HUES64 (cell line): ENCODE data around the gene PTPRN2.

Experiments
- H3K27ac ChIP-seq: 2 replicates; pipeline ENCODE4 v1.7.0; 2013; ENCODE audit warnings: low read depth, low read length, inconsistent platforms
- H3K27me3 ChIP-seq: 2 replicates; pipeline ENCODE4 v1.6.1; 2013; ENCODE audit warnings: mild to moderate bottlenecking, low read length; ENCODE audit not compliant: insufficient read depth
- H3K36me3 ChIP-seq: 2 replicates; pipeline ENCODE4 v1.6.1; 2013; ENCODE audit warnings: mild to moderate bottlenecking, low read length; ENCODE audit not compliant: insufficient read depth
- H3K4me1 ChIP-seq: 2 replicates; pipeline ENCODE4 v1.6.1; 2013; ENCODE audit warnings: mild to moderate bottlenecking, low read length, moderate library complexity; ENCODE audit not compliant: insufficient read depth
- H3K4me3 ChIP-seq: 2 replicates; pipeline ENCODE4 v1.5.1; 2013; ENCODE audit warnings: mild to moderate bottlenecking, low read length, moderate library complexity
- H3K9ac ChIP-seq: 2 replicates; pipeline ENCODE4 v1.6.1; 2013; ENCODE audit warnings: mild to moderate bottlenecking, low read depth, low read length
- H3K9me3 ChIP-seq: 2 replicates; pipeline ENCODE4 v1.6.1; 2013; ENCODE audit warnings: low read depth, low read length; ENCODE audit not compliant: insufficient read depth
- WGBS: fragments of 150-250, 120-280 bp; methylation state at CpG from one replicate; pipeline ENCODE4 v1.1.7; 2013; ENCODE audit warnings: missing lambda C conversion rate; 5-methylcytosine and 5-hydroxymethylcytosine counted together

Gene PTPRN2

DNA sequence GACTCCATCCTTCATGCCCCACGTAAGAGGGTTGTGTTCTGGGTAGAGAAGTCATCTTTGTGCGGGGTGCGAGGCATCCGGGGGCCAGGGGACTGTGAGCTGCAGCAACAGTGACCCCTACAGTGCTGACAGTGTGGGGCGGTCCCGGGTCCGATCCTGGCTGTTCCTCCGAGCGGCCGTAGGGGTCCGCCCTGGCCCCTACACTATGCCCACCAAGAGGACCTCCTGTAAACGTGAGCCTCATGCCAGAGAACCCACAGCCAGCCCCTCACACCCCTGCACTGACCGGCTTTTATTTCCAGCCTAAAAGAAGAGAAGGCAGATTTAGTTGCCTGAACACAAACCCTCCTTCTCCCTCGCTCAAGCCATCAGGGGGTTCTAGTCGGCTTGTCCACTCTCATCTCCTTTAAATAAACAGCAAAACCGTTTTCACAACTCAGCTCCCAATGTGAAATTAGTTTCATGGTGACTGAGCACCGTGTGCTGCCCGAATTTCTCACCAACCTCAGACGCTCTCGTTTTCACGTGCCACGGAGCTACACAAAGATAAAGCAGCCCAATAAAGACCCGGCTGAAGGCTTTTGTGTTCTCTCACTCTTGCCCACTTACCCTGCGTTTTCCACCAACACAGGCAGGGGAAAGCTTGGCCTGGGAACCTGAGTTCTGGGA lies 588.6 kb downstream of the PTPRN2 start:
- Histone ChIP-seq H3K27me3 (no peaks in the 10 kb centered on the region), H3K9me3 (peaks cover 77% of the 10 kb centered on the region), H3K9ac (no peak overlapping the region), H3K36me3 (no peaks in the 10 kb centered on the region), H3K4me3 (no peak overlapping the region), H3K27ac (no peak overlapping the region), H3K4me1 (no peaks in the 10 kb centered on the region)
- 76% methylated on average over 24 of the region's 24 CpGs for WGBS

DNA sequence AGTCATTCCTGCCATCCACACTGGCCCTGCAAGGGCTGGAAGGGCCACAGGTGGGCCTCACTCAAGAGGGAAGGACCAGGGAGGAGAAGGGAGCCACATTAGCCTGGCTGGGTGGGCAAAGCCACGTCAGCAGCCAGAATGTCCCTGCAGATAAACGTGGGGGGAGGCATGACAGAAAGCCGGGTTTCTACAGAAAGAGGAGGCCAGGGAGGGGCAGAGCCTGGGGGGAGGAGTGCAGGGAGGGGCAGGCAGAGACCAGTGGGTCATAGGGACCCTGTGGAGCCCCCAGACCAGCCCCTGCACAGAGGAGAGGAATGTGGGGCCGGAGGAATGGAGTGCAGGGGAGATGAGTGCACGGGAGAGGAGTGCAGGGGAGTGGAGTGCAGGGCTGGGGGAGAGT lies 590.2 kb downstream of the PTPRN2 start:
- H3K27ac ChIP-seq = no peak overlapping the region
- H3K4me3 ChIP-seq = no peak overlapping the region
- peaks cover 80% of the 10 kb centered on the region for H3K9me3 ChIP-seq
- H3K27me3 ChIP-seq = no peaks in the 10 kb centered on the region
- no peak overlapping the region for H3K9ac ChIP-seq
- H3K4me1 ChIP-seq = no peaks in the 10 kb centered on the region
- H3K36me3 ChIP-seq = no peaks in the 10 kb centered on the region
- WGBS = 61% methylated on average over 5 of the region's 5 CpGs

DNA sequence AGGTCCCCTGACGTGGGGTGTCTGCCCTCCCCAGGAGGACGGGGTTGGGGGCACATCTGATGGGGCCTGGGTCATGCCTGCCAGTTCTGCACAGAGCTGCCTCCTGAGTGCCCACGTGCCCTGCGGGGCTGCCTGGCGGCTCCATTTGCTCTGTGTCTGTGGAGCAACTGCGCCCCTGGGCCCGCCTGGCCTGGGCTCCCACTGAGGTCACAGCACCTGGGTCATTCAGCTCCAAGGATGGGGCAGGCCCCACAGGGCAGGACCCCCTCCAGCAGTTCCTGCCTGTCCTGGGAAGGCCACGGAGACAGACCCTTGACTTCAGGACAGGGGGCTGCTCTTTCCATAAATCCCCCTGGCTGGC lies 590.6 kb downstream of the PTPRN2 start:
- no peak overlapping the region for H3K27ac ChIP-seq
- no peak overlapping the region for H3K4me3 ChIP-seq
- no peak overlapping the region for H3K9ac ChIP-seq
- H3K27me3 ChIP-seq = no peaks in the 10 kb centered on the region
- no peaks in the 10 kb centered on the region for H3K4me1 ChIP-seq
- H3K36me3 ChIP-seq = no peaks in the 10 kb centered on the region
- H3K9me3 ChIP-seq = peaks cover 80% of the 10 kb centered on the region
- WGBS = 89% methylated on average over 8 of the region's 8 CpGs

DNA sequence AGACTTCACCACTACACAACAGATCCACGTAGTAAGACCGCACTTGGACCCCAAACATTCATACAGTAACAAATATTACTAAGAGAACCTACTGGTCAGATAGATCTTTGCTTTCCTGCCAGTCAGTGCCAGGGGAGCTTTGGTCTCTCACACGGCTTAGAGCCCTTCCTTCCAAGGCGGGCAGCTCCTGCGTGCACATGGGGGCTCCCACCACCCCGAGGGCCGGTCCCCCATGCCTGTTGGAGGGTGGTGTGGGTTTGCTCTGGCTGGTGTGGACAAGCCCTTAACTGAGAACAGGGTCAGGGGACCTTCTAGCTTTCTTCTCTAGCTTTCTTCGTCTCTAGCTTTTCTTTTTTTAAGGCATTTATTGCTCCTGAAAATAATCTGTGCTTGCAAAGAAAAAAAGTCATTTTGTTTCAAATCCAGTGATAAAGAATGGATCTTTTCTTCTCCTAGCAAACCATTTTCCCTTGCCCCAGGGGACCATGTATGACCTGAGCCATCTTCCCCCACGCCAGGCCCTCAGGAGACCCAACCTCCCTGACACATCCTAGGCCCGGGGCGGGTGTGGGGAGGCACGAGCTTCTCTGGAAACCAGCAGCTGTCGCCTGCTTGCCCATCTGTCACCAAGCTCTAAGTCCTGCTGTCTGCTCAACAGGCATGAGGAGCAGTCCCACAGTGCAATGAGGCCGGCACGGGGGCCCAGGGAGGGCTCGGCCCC lies 591.1 kb downstream of the PTPRN2 start:
- Histone ChIP-seq H3K4me3 (no peak overlapping the region), H3K9ac (no peak overlapping the region), H3K27me3 (no peaks in the 10 kb centered on the region), H3K9me3 (peaks cover 80% of the 10 kb centered on the region), H3K27ac (no peak overlapping the region), H3K4me1 (no peaks in the 10 kb centered on the region), H3K36me3 (no peaks in the 10 kb centered on the region)
- 86% methylated on average over 16 of the region's 16 CpGs for WGBS

DNA sequence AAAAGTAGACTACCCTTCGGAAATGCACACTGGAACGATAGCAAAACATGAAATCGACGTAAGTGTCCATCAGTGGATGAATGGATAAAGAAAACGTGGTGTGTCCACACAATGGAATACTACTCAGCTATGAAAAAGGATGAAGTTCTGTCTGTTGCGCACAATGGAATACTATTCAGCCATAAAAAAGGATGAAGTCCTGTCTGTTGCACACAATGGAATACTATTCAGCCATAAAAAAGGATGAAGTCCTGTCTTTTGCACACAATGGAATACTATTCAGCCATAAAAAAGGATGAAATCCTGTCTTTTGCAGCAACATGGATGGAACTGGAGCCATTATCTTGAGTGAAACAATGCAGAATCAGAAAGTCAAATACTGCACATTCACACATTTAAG lies 591.8 kb downstream of the PTPRN2 start:
- H3K9me3 ChIP-seq = peaks cover 84% of the 10 kb centered on the region
- H3K4me1 ChIP-seq = no peaks in the 10 kb centered on the region
- H3K36me3 ChIP-seq = no peaks in the 10 kb centered on the region
- no peak overlapping the region for H3K9ac ChIP-seq
- H3K27ac ChIP-seq = no peak overlapping the region
- H3K27me3 ChIP-seq = no peaks in the 10 kb centered on the region
- 93% methylated on average over 6 of the region's 6 CpGs for WGBS
- H3K4me3 ChIP-seq = no peak overlapping the region

DNA sequence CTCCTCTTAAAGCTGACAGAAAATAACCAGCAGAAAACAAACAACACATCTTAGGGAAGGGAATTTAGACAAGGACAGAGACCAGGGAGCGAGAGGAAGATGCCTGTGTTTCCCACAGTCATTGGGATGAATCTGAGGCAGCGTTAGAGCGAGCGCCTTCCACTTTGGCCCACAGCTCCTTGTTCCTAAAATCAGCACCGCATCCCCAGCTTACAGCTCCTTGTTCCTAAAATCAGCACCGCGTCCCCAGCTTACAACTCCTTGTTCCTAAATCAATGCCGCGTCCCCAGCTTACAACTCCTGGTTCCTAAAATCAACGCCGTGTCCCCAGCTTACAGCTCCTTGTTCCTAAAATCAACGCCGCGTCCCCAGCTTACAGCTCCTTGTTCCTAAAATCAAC lies 593.3 kb downstream of the PTPRN2 start:
- H3K4me1 ChIP-seq = no peaks in the 10 kb centered on the region
- no peak overlapping the region for H3K27ac ChIP-seq
- no peak overlapping the region for H3K4me3 ChIP-seq
- H3K27me3 ChIP-seq = no peaks in the 10 kb centered on the region
- 88% methylated on average over 14 of the region's 14 CpGs for WGBS
- H3K9ac ChIP-seq = no peak overlapping the region
- H3K9me3 ChIP-seq = peaks cover 83% of the 10 kb centered on the region
- H3K36me3 ChIP-seq = no peaks in the 10 kb centered on the region

DNA sequence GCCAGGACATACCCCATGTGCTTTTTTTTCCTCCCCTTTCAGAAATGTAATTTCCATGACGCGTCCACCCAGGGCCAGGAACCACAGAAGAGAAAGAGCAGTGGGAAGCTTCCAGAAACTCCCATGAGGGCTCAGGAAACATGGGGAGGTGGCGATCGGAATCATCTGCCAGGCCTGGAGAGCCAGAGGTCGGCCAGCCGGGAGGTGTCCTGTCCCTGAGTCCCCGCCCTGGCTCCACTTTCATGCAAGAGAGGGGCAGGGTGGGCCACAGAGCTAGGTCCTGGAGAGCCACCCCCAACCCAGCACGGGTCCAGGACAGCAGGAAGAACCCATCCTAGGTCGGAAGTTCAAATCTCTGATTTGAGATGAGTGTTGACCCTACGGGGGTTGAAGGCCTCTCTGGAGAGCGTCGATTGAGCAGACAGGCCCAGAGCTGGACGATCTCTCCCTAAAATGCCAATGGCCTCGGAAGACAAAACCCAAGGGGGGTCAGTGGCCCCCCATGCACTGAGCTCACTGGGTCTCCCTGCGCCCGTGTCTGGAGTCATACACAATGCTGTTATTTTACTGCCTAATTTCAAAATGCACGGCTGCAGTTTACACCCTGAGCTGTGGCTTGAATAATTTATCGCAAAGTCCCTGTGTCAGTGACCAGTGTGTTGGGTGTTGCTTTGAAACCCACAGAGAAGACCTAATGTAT lies 594.1 kb downstream of the PTPRN2 start:
- Histone ChIP-seq H3K36me3 (no peaks in the 10 kb centered on the region), H3K9ac (no peak overlapping the region), H3K27ac (no peak overlapping the region), H3K4me1 (no peaks in the 10 kb centered on the region), H3K9me3 (peaks cover 82% of the 10 kb centered on the region), H3K4me3 (no peak overlapping the region), H3K27me3 (no peaks in the 10 kb centered on the region)
- WGBS = 91% methylated on average over 18 of the region's 18 CpGs

DNA sequence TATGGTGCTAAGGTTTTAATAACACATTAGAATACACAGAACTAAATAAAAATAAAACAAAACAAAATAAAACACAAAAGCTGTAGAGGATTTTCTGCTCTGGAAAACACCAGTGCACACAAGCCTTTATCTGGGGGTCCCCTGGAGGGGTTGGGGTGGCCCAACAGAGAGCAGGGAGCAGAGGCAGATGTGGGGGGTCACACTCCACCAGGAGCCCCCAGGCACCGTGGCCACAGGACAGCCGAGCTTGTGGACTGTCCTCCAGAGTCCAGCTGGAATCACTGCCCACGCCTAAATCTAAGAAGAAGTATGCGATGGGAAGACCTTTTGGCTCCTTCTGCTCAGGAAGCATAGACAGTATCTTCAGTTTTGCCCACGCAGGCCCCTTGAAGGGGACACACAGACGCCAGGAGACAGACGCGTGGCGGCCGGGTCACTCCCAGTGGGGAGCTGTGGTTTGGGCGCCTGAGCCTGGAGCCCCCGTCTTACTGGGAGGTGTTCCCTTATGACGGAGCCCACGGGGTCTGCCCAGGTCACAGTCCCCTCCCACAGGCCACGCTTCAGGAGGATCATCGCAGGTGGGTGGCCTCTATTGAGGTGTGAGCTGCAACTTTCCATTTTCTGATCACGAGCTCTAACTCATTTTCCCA lies 595.0 kb downstream of the PTPRN2 start:
- no peaks in the 10 kb centered on the region for H3K36me3 ChIP-seq
- H3K9ac ChIP-seq = no peak overlapping the region
- no peaks in the 10 kb centered on the region for H3K27me3 ChIP-seq
- no peak overlapping the region for H3K27ac ChIP-seq
- no peaks in the 10 kb centered on the region for H3K4me1 ChIP-seq
- 90% methylated on average over 17 of the region's 17 CpGs for WGBS
- no peak overlapping the region for H3K4me3 ChIP-seq
- H3K9me3 ChIP-seq = peaks cover 87% of the 10 kb centered on the region

DNA sequence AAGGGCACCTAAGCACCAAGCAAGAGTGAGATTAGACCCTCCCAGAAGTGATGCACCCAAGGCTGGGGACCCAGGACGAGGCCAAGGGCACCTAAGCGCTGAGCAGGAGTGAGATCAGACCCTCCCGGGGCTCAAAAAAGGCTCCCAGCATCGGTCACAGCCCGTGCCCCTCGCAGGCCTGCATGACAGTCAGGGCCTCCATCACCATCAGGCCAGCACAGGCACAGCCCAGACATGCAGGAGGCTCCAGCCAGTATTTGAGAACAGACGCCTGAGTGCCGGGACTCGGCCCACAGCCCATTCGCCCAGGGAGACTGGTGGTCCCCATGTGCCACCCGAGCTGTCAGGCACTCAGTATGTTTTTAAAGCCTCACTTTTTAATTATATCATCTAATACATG lies 595.9 kb downstream of the PTPRN2 start:
- Histone ChIP-seq H3K36me3 (no peaks in the 10 kb centered on the region), H3K27me3 (no peaks in the 10 kb centered on the region), H3K4me3 (no peak overlapping the region), H3K9me3 (peaks cover 87% of the 10 kb centered on the region), H3K27ac (no peak overlapping the region), H3K9ac (no peak overlapping the region), H3K4me1 (no peaks in the 10 kb centered on the region)
- 80% methylated on average over 11 of the region's 11 CpGs for WGBS

DNA sequence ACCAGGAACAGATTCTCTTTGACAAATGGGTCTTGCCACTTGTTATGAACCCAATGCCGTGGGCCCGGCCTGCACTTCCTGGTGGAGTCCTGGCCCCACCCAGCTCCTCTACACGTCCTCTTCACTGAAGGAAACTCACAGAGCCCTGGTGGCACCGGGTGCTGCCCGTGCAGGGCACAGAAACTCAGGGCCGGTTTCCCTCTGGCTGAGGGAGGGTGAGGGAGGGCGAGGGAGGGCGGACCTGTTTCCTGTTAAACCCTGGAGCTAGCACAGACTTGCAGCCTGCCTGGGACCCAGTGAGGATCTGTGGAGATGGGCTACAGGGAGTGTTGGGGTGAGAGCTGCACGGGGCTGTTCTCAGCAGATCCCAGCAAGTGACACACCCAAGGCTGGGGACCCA lies 596.3 kb downstream of the PTPRN2 start:
- Histone ChIP-seq H3K9ac (no peak overlapping the region), H3K27me3 (no peaks in the 10 kb centered on the region), H3K36me3 (no peaks in the 10 kb centered on the region), H3K9me3 (peaks cover 88% of the 10 kb centered on the region), H3K4me3 (no peak overlapping the region), H3K27ac (no peak overlapping the region), H3K4me1 (no peaks in the 10 kb centered on the region)
- 80% methylated on average over 9 of the region's 9 CpGs for WGBS

DNA sequence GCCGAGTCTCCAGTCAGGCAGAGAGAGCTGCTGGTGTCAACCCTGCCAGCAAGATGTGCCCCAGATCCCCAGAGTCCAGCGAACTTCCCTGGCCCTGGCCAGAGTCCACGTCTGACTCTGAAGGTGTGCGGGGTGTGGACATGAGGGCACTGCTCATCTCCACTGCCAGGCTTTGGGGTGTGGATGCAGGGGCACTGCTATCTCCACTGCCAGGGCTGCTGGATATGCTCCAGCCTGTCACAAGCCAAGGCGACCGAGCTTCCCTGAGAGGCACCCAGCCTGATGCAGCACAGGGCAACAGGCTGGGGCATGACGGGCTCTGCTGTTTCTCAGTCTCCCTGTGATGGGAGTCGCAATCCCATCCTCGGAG lies 596.8 kb downstream of the PTPRN2 start:
- no peaks in the 10 kb centered on the region for H3K27me3 ChIP-seq
- WGBS = 74% methylated on average over 9 of the region's 9 CpGs

More for the DNA sequence above, 596.8 kb downstream of the PTPRN2 start:
- Histone ChIP-seq H3K4me3 (no peak overlapping the region), H3K4me1 (no peaks in the 10 kb centered on the region), H3K27ac (no peak overlapping the region), H3K9me3 (peaks cover 88% of the 10 kb centered on the region), H3K36me3 (no peaks in the 10 kb centered on the region), H3K9ac (no peak overlapping the region)
